GM12873 (cell line): ENCODE data around the gene GGN.

Experiments
- CTCF ChIP-seq: IDR thresholded peaks from 2 replicates; pipeline ENCODE4 v1.5.1; 2012; ENCODE audit warnings: low read depth, mild to moderate bottlenecking, moderate library complexity, low read length, control low read depth; ENCODE audit not compliant: insufficient read depth; ENCODE audit errors: missing control alignments

The GGN gene

GRCh38 chr19:38383743-38384142 is 4.1 kb downstream of the GGN start:
- no peak for TF ChIP-seq CTCF

DNA sequence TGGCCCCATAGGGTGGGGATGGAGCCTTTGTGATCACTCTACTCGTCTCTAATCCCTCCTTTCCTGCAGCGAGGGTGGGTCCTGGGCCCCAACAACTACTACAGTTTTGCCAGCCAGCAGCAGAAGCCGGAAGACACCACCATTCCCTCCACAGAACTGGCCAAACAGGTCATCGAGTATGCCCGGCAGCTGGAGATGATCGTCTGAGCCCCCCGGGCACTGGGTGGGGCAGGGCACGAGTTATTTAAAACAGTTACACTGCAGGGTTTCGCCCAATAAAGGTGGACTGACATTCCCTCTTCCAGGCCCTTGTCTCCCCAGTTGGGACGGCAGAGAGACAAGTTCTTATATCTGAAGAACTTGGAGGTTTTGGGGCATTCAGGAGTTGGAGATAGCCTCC is 4.7 kb downstream of the GGN start:
- no peak for TF ChIP-seq CTCF

DNA sequence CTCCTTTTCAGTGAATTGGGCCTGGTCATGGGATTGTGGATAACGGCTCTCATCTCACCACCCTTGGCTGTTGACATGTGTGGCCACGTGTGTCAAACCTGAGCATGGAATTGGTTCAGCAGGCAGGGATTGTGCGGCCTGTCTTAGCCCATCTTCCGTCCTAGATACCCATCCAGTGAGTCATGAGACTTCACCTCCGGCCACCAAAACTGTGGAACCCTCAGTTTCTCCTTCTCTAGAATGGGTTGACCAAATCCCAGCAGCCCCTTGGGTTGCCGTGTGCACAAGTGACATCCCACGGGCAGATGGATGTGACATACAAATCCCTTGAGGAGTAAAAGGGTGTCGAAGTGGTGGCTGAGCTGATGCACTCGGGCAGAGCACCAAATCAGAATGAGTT is 6.7 kb downstream of the GGN start:
- no peak for TF ChIP-seq CTCF

GRCh38 chr19:38378866-38379265 is 9.0 kb downstream of the GGN start:
- no peak for TF ChIP-seq CTCF

DNA sequence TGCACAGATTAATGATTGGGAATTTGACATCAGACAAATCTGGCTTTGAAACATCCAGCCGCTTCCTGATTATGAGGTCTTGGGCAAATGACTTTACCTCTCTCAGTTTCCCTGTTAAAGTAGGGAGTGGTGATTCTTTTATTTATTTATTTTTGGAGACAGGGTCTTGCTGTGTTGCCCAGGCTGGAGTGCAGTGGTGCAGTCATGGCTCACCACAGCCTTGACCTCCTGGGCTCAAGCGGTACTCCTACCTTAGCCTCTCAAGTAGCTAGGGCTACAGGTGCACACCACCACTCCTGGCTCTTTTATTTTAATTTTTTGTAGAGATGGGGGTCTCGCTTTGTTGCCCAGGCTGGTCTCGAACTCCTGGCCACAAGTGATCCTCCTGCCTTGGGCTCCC is 10.8 kb downstream of the GGN start:
- TF ChIP-seq CTCF = no peak

DNA sequence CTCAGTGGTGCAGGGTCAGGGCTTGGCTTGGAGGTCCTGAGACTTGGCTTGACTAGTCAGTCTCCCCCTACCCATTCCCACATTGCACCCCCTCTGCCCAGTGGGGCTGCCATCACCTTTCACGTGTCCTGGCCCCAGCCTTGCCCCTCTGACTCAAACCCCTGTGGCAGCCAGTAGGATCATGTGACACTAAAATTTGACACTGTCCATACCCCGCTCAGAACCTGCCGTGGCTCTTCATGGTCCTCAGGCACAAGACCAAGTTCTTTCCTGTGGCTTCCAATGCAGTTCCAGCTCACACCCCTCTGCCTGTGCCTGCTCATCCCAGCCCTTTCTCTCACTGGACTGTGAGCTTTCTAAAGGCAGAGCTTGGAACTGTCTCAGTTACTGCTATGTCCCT is 11.3 kb downstream of the GGN start:
- no peak for TF ChIP-seq CTCF

DNA sequence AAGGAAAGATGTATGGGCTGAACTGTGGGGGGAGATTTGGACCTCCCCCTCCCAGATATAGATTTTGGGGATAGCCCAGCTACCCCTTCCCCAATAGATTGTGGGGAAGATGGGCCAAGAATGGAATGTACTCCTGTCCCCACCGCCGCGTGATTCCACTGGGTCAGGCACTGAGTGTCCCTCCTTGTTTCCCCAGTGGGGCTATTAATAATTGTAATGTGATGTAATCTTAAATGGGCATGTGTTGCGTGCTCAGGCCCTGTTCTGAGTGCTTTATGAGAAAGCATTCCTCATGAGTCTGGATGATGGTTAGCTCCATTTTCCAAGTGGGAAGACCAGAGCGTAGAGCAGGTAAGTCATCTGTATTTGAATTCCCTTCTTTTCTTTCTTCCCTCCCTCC is 12.1 kb downstream of the GGN start:
- no peak for TF ChIP-seq CTCF

DNA sequence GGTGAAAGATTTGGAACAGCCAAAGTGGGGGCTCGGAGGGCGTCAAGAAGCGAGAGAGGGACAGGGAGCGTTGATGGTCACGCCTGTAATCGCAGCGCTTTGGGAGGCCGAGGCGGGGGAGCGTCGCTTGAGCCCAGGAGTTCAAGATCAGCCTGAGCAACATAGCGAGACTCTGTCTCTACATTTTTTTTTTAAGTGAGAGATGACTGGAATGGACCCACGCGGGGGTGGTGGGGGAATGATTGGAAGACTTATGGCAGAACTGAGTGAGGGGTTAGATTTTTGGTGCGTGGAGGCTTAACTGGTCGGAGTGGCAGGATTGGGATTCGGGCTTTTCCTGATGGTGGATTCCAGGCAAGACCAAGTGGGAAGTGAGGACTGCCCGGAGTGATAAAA is 12.7 kb downstream of the GGN start:
- TF ChIP-seq CTCF = no peak
